NCI-H748 treated with DMSO at 0.1 percent for 48 hours (cell line): ENCODE results near the gene HYCC2.
"Not testable (repeated sequence)": the region's sequence is repeated elsewhere in the genome, so short reads cannot be mapped to it uniquely, and the experiment has no call there.

Source experiments
- DNase-seq: peaks from one replicate; lab custom pipeline; 2025; lab: John Stamatoyannopoulos, UW

HYCC2 gene

DNA sequence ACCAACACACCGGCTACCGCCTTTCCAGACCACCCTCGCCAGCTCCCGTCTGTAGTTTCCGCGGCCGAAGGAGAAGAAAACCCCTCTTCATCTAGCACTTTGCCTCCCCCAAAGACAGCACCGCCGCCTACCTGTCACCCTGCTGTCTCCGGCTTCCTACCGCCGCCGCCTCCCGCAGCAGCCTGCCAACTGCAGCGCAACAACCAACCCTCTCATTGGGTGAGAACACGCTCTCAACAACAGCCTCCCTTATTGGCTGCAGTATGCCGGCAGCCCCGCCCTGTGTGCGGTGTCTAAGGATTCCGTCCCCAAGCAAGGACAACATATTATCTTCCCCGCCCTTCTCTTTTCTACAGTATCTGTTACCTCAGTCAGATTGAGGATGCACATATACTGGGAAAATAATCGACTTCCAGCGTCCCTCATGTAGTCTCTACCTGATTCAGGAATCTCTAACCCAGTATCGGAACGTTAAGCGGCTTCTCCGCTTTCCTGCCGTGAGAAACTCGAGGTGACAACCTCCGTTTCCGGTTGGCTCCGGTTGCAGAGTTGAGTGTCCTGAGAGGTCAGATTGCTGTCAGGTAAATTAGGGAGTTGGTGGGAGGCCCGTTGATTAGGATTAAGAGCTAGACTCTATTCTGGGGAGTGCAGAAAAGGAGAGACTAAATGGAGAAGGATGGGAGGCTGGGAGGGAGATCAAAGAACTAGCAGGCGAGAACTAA, at the start of gene HYCC2, which contains the start of gene NDUFB3:
Gene HYCC2, minus strand, starts transcription at position 193 of the 722 bp plus-strand sequence. CDS start 47,662 bp downstream, outside the sequence.
Gene NDUFB3, plus strand, starts transcription at position 523 of the 722 bp plus-strand sequence. CDS start 6,882 bp downstream, outside the sequence.
- DNase-seq: peak; percentile 98

DNA sequence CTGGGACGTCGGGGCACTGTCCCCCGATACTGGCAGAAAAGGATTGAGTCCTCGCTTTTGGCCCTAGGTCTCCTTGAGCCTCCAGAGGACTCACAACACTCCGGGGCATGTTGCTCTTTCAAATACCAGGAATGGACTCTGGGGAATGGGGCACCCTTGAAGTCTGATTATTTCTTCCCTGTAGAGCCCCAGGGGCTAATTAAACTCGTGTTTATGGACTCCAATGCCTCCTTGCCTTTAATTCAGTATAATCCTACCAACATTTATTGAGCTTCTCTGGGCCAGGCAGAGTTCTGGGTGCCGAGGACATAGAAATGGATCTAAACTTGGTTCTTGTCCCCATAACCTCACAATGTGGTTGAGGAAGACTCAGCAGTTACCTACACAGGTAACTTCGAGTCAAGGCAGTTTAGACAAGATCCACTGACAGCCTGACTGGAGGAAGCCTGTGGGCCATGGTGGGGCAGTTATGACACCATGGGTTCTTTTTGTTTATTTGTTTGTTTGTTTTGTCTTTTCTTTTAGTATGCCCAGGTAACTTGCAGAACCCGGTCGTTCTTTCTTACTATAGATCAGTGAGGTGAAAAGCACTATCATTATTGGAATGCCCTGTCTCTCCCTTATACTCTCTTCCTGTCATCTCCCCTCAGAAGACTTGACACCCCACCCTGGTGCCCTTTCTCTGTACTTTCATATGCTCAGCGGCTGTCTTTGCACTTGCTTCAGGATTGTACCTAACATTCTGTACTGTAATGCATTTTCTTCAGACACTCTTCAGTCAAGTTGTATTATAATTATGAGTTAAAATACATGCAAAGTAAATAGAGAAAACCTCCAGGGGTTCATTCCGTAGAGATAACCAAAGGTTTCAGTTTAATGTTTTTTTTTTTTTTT, 47.7 kb upstream of the HYCC2 start:
- DNase-seq: no peak

DNA sequence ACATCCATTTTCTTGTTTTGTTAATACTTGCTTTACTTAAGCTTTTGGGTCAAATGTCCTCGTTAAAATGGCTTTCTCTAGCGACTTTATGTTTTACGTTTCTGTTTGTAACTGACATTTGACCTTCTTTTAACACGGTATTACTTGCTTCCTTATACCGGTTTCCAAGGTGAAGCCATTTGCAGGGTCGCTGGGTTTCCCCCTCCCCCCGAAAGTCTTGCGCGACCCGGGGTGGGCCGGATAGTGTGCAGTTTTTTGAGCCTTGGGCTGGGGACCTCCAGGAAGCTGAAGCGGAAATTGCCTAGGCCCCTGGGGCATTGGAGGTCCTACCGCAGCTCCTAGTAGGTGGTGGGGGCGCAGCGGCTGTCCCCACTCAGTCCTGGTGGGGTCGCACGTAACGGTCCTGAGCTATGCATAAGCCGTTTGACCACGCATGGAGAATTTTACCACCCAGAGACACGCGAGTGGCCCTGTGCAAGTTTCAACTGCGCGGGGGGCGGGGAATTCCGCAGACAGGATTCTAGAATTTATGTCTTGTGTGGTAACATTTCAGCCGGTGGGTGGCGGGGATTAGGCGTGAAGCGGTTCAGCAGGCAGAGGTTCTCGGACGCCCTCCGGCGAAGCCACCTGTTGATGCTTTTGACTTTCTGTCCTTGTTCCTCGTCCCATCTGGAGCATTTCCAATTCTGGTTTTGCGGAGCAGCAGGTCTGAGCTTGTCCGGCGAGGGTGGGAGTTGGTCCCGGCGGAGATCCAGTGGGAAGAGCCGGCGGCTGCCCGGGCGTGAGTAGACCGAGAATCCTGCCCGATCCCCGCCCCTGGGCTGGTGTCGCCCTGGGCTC, 46.9 kb upstream of the HYCC2 start:
- DNase-seq: no peak

GRCh38 chr2:201117735-201118094, 46.2 kb upstream of the HYCC2 start:
- DNase-seq: not testable (repeated sequence)

DNA sequence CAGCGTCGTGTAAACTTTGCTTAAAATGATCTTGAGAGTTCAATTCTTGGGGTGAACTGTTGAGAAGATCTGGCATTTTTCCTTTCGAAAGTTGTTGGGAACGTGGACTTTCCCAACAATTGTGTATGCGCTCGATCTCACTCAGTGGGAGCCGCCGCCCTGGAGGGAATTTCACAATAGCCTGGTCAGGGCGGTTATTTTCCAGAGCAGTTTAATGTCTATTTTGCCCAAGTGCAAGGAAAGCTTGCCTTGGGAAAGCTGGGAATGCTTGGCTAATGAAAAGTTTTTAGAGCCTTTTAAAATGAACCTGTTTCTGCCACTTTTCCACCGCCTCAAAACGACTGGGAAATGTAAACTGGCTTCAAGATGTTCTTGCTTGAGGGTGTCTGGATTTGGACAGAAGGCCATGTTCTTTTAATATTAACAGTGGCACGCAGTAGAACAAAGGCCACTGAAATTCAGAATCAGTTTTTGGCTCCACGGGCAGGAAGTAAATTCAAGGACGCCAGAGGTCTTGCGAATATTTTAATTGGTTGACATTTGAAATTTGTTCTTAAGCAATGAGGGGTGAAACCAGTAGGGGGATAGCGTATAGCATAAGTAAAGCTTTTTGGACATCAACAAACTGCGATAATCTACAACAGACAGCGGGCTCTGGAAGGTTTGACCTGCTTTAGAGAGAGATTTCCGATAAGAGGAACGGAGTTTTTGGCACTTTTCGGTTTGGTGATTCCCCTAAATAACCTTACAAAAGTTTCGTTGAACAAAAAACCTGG, 45.7 kb upstream of the HYCC2 start:
- peak; percentile 50 for DNase-seq

- DNase-seq: peak; percentile 50
Measured at GRCh38 chr2:201116115-201116958, 44.9 kb upstream of the HYCC2 start, which contains the start of gene CFLAR. Gene CFLAR, plus strand, starts transcription at chr2:201116164. Its CDS starts 13,702 bp downstream, at chr2:201129866.

DNA sequence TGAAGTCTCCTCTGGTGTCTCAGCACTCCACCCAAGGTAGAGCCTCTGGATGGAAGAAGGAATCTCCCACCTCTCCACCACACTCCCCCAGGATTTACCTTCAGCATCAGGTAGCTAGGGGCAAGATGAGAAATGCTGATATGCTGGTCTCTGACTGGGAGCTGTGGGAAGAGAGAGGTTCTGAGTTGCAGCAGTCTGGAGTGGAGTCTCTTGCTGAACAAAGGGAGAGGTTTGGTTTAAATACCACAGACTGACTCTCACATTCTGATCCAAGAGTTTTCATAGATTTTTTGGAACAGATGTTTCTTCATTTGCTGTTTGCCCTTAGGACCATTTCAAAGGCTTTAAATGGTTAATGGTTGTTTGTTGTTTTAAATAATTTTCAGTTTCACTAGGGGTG, 43.4 kb upstream of the HYCC2 start:
- no peak for DNase-seq

DNA sequence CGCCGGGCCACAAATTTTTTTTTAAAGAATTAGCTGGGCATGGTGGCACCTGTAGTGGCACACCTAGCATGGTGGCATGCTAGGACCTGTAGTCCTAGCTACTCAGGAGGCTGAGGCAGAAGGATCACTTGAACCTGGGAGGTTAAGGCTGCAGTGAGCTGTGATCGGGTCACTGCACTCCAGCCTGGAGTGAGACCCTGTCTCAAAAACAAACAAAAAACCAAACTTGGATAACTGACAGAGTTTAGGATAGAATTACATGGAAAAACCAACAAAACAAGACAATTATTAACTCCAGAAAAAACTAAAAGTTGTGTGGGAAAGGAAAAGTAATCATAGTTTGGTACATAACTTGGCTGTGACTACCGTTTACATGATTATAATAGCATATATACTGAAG, 42.9 kb upstream of the HYCC2 start:
- DNase-seq: no peak

GRCh38 chr2:201111096-201111495, 39.6 kb upstream of the HYCC2 start:
- no peak for DNase-seq

DNA sequence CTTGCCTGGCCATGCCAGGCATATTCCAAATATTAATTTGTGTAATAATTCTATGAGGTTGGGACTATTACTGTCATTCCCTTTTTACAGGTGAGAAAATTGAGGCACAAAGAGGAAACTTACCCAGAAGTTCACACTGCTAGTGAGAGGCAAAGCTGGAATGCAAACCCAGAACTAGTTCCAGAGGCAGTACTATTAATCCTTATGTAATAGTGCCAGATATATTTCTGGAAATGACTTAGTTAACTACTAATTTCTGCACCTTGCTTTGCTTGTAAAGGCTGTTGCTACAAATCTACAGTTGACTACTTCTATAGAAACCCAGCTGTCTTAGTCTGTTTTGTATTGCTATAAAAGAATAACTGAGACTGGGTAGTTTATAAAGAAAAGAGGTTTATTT, 39.1 kb upstream of the HYCC2 start:
- no peak for DNase-seq

- no peak for DNase-seq
Measured at GRCh38 chr2:201109186-201109585, 37.7 kb upstream of the HYCC2 start.

DNA sequence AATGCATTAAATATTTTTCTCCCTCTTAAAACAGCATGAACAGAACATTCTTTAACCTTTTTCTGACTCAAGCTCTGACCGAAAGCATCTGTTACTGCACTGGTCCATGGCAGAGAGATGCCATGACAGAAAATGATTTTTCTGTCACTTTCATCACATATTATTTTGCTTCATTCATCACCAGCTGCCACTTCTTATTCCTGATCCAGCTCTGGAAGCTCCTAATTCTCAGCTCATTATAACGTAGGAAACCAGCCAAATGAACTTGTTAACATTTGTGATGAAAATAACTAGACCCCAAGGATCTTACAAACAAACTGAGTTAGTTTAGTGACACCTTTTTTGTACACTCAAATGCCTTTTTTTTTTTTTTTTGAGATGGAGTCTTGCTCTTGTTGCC, 36.9 kb upstream of the HYCC2 start:
- no peak for DNase-seq

DNA sequence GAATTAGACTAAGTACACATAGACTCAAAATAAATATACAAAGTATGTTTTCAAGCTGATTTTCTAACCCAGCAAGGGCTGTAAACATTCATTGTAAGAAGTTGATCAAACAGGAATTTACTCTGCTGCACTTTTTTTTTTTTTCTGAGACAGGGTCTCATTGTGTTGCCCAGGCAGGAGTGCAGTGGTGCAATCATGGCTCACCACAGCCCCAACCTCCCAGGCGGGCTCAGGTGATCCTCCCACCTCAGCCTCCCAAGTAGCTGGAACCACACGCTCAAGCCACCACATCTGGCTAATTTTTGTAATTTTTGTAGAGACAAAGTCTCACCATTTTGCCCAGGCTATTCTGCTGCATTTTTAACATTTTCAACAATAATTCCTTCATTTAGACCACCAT, 36.2 kb upstream of the HYCC2 start:
- DNase-seq: no peak

DNA sequence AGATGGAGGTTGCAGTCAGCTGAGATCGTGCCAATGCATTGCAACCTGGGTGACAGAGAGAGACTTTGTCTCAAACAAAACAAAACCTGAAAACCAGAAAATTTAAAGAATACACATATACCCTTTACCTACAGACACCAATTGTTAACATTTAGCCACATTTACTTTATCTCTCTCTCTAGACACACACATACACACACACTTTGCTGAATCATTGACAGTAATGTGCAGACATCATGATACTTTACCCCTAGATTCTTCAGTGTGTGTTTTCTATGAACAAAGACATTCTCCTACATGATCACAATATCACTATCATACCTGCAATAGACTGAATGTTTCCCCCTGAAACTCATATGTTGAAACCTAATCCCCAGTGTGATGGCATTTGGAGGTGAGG, 34.3 kb upstream of the HYCC2 start:
- no peak for DNase-seq

- DNase-seq: no peak
Measured at GRCh38 chr2:201100497-201100896, 29.0 kb upstream of the HYCC2 start.

- no peak for DNase-seq
Measured at GRCh38 chr2:201093573-201093972, 22.1 kb upstream of the HYCC2 start.

DNA sequence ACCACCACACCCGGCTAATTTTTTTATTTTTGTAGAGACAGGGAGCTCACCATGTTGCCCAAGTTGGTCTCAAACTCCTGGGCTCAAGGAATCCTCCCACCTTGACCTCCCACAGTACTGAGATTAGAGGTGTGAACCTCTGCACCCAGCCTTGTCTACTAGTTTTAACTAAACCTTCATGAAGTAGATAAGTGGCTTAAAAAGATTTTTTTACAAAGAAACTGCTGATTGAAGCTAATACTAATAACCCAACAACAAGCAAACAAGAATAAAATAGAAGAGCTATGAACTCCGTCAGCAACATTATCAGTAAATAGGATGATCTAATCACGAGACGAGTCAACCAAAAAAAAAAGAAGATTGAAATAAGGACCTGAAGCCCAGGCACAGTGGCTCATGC, 19.1 kb upstream of the HYCC2 start:
- DNase-seq: no peak

DNA sequence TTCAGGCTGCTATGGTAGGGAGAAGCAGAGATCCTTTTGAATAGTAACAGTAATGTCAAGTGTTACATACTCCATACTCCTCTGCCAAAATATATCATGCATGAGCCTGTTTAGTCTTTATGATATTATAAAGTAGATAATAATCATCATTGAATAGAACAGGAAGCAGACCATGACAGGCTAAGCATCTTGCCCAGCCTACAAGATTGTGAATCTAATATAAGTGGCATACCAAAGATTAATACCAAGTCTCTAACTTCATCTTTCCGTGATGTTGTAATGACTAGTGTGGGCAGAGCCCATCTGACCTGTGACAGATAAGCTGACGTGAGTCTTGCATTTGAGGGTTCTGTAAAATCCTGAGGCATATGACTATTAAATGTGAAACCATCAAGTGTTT, 13.4 kb upstream of the HYCC2 start:
- no peak for DNase-seq

- DNase-seq: no peak
Measured at GRCh38 chr2:201074996-201075395, 3.5 kb upstream of the HYCC2 start.

GRCh38 chr2:201073071-201073470, 1.6 kb upstream of the HYCC2 start:
- no peak for DNase-seq

DNA sequence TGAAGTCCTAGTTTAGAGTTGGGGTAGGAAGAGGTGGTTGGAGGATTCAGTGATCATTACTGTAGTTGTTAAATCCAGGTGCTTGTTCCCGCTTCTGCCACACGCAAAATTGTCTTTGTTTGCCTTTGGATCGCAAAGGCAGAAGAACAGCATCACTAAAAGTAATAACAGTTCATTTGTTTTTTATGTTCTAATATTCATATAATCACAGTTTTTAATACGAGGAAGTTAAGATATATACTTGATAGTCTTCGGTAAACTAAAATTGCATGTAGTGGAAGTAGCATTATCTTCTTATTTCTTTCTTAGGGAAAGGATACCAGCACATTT, 695 bp upstream of the HYCC2 start:
- DNase-seq: no peak
